Hepatic stellate cell (primary cell): ENCODE results near the gene DCDC2.
A peak's percentile ranks its signal among the peaks of the same experiment; 100 is the strongest.
"Not testable (repeated sequence)": the region's sequence is repeated elsewhere in the genome, so short reads cannot be mapped to it uniquely, and the experiment has no call there.

ENCODE experiments used
- DNase-seq: peaks from one replicate; pipeline ENCODE4 v3.0.0; 2011; ENCODE audit warnings: low spot score

DCDC2 gene

DNA sequence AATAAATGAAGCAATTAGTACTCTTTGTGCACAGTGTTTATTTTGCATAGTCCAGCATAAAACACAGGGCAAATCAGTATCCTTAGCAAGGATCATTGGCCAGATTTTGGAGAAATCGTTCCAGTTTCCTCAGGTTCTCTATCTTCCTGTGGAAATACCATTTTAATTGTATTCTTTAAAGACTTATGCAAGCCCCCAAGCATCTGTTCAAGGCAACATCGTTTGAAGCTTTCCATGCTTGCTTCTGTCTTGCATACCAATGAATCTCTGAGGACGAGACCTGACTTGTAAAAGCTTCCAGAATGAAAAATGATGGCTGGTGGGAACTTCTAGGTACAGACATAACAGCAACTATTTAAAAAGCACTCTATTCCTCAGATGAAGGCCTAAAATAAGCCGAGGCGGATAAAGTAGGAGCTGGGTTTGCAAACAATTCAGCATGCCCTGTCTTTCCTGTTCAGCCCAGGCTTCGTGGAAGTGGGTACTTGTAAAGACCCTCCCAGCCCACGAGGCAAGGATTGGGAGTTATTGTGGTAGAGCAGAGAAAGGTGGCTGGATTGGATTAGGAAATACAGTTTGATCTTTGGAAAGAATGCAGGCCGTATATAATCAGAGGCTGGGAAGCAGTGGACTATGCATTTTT lies 210.2 kb downstream of the DCDC2 start:
- no peak for DNase-seq

DNA sequence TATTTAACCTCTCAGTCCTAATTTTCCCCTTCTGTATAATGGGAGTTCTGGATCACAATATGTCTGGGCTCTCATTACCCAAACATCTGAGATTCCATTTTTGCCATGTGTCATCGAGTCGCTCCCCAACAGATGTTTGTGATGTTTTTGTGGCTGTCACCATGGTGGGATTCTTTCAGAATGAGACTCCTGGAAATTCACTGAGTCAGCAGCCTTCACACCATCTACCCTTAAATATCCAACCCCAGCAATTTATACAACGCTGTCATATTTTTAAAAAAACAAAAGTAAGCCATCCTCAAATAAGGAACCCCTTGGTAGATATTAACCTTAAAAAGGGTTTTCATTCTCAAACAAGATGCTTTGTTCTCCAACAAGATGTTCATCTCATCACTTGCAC lies 211.0 kb downstream of the DCDC2 start:
- no peak for DNase-seq

DNA sequence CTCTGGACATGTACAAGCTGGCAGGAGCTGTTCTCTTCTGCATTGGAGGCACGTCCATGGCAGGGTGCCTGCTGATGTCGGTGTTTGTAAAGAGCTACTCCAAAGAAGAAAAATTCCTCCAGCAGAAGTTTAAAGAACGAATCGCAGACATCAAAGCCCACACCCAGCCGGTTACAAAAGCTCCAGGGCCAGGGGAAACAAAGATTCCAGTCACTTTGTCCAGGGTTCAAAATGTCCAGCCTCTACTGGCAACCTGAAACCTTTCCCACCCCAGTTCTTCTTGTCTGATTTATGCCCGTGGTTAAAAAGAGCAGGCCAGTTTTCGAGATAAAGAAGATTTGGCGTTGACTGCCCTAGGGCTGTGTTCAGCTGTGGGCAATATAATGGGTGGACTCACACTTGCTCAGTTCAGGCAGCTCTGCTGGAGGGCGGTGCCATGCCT lies 212.1 kb downstream of the DCDC2 start:
- DNase-seq: no peak

DNA sequence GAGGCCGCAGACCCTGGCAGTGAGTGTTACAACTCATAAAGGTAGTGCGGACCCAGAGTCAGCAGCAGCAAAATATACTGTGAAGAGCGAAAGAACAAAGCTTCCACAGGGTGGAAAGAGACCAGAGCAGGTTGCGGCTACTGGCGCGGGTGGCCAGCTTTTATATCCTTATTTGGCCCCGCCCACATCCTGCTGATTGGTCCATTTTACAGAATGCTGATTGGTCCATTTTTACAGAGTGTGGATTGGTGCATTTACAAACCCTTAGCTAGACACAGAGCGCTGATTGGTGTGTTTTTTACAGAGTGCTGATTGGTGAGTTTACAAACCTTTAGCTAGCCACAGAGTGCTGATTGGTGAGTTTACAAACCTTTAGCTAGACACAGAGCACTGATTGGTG lies 215.1 kb downstream of the DCDC2 start:
- DNase-seq: not testable (repeated sequence)

DNA sequence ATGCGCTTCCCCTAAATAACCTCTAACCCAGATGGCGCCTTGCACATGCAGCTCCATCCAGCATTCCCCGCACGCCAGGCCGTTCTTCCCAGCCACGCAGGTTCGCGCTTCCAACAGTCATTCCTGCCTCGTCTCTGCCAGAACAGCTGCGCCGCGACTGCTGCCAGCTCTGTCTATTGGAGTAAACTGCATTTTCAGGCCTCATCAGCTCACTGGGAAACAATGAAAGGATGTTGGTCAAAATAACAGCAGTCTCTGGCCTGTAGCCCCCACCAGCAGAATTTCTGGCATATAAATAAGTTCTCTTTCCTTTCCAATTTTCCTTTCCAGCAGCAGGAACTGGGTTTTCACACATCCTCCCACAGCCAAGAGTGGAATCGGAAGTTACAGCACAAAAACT lies 217.3 kb downstream of the DCDC2 start:
- no peak for DNase-seq

DNA sequence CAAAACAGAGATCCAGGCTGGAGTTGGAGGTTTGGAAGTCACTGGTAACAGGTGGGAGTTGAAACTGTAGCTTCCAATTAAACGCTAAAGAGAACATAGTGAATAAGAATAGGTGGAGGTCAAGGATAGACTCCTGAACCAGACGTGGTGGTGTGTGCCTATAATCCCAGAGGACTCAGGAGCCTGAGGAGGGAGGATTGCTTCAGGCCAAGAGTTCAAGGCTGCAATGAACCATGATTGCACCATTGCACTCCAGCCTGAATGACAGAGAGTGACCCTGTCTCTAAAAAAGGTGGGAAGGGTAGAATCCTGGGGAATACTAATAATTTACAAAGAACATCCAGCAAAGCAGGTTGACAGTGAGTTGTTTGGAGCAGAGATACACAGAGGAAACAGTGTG lies 218.2 kb downstream of the DCDC2 start:
- DNase-seq: no peak

DNA sequence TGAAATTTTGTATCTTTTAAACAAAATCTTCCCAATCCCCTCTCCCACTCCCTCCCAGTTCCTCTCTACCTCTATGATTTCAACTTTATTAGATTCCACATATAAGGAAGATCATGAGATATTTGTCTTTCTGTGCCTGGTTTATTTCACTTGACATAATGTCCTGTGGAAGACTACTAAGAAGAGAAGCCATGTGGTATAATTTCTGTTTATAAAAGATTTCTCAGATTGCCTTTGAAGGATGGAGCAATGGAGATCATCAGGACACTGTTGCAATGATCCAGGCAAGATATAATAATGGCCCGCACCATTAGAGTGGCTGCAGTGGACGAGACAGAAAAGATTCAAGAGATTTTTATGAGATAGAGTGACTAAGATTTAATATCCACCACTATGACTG lies 218.8 kb downstream of the DCDC2 start:
- DNase-seq: no peak

DNA sequence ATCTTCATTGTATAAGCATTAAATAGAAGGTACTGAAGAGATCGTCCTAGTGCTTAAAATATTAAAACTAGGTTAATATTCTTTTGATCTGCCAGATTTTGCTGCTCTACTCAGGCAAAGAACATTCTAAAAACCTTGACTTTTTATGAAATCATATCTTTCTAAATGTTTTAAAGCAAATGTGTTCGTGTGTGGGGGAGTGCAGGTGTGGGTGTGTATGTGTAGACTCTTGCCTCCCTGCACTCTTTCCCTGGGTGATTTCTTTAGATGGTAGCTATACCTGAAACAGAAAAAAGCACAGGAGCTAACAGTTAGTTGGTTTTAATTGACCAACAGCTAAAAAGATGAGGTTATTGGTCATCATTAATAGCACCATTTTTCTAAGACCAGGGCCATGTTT lies 226.1 kb downstream of the DCDC2 start:
- no peak for DNase-seq

DNA sequence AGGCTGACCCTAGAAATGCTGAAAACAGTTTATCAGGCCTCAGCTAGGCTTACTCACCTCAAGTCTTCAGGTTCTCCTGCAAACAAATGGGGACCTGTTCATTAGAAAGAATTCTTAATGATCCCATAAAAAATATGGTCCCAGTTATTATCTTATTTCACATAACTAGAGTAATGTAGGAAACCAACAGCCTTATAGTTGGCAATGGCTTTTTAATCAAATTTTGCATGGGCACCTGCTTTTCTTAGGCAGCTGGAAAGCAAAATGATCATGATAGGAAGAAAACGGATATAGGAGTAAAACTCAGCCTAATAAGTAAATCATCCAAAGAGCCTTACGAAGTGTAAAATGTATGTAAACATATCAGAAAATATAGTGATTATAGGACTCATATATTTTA lies 230.5 kb downstream of the DCDC2 start:
- no peak for DNase-seq

DNA sequence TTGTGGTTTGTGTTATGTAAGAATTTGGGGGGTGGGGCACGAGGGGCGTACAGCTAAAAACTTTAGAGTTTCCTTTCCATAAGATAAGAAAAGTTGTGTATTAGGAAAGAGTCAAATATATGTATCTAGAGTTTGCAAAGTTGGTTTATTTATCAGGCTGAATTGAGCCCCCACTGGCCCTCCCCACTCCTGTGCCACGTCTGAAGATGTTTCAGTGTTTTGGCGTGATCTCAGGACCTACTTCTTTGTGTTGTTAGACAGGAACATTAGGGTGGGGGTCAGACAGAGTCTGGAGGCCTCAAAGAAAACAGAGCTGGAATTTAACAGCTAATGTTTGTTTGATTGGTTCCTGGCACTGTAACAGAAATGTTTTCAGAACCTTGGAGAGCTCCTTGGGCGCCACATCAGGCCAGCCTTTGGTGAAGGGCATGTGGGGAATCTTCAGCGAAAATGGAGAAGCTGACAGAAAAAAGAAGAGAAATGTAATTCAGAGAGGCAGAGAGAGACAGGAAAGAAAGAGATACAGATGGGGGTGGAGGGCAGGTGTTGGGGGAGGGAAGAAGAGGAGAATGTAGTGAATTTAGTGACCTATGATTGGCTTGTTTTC lies 231.2 kb downstream of the DCDC2 start:
- DNase-seq: peak; percentile 16

DNA sequence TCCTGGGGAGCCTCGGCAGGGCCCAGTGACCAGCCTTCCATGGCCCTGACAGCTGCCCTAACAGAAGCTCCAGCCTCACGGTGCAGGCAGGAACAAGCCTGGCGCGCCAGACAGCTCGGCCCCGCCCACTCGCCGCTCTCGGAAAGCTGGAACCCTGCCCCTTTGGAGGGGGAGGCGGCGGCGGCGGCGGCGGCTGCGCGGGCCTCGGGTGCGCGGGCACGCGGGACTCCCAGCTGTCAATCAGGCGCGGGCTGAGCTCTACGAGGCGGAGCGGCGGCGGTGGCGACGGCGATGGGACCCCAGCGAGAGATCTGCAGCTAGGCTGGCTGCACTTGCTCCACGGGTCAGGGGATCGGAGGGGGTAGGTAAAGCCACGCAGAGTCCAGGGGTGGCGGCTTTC lies 231.9 kb downstream of the DCDC2 start, which contains the start of gene NRSN1:
Gene NRSN1 (plus strand): TSS at position 236 of the 400 bp plus-strand sequence. CDS start 8,113 bp downstream, outside the sequence.
- DNase-seq: no peak

DNA sequence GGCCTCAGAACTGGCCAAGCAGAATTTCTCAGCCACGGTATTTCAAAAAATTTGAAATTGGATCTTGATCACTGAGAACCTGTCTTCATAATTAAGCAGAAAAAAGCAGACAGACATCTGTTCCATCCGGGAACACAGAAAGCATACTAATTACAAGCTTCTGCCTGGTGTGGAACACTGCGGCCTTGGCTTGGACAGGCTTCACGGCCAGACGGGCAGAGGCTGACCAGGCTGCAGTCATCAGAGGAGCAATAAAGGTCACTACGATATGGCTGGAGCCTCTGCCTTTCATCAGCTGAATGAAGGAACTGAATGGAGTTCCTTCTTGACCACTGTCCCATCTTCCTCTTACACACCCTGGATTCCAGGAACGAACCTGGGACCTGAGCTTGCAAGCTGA lies 235.7 kb downstream of the DCDC2 start:
- DNase-seq: no peak
